NCI-H1436 treated with DMSO at 0.1 percent for 48 hours (cell line): ENCODE data around the gene ANKRD34A.

Experiments used
- DNase-seq: peaks from one replicate; lab custom pipeline; 2025; lab: John Stamatoyannopoulos, UW

The ANKRD34A gene

DNA sequence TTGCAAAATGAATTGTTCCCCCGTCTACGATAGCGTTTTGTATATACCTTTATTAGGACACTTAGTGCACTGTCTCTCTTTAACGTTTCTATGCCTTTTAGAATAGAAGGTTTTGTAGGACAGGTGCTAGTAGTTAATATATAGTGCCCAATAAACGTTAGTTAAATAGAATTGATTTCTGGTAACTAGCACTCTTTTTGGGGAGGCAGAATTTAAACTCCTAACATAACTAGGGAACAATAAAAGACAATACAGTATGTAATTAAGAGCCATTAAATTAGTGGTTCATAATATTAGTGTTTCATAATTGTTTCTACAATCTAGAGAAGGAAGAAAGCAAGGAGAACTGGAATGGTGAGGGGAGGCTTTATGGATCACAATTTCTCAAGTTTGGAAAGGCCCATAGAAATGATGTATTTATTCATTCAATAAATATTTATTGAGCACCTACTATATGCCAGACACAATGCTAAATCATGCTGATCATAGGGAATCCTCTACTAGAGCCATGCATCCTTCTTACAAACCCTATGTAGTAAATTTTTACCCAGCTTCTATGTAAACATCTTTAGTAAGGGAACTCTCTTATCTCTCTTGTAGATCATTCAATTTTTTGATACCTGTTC, 857 bp upstream of the ANKRD34A start:
- DNase-seq, result no peak

DNA sequence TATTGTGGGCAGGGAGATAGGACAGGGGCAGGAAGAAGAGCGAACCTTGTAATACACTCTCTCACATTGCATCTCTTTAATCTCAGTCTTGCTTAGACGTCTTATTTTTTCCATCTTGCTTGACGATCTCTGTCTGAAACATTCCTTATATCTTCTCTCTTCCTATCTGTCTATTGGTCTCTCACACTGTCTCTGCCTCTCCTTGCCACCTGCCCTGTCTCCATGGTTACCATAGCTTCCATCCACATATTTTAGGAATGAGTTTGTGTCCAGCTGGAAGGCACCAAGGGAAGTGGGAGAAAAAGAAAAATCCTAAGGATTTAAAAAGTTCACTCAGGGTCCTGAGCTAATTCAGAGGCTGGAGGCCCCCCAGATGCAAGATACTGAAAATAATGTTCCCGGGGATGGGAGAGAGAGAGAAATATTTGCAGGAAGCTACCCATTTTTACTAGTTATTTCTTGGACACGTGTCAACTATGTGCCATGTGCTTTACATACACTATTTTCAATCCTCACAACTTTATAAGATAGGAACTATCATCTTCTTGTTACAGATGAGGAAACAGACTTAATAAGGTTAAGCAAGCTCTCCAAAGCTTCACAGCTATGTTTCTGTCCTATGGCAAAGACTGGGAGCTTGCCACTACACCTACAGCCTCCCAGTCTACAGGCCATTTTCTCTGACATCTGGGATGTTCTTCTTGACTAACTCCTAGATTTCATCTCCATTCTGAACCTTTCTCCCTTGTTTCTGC, 933 bp downstream of the ANKRD34A start:
- no peak for DNase-seq

DNA sequence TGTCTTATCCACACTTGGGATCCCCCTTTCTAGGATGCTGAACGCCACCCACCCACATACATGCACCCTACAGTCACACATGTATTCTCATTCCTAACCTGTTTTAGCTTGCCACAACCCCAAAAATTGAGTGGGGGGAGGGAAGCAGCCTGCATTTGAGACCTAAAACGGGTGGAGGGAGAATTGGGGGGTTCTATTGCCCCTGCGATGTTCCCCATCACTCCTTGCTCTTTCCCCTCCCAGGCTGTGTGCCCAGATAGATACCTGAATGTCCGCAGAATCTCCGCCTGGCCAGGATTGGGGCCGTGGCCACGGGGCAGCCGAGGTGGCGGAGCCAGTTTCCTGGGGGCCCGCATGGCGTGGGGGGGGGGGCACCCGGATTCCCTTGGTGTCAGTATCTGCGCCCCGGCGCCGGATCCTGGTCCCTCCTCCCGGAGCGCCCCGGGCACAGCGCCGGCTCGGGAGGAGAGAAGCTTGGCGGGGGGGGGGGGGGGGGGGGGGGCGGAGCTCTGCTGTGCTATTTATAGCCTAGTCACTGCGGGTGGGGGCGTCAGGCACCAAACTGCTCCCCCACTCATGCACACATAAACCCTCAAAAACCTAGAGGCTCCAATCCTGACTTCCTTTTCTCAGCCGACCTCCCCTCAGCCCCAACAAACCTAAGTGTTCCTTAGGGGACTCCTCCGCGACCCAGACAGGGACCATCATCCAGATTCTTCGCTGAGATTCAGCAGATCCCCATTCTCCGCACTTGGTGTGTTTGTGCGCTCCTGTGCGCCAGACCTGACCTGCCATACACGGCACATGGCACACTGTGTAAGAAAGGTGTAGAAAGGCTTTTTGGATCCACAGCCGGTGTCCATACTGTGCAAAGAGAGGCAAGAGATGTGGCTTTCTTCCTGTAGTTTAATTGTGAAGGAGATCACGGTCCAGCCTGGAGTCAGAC, 1.9 kb downstream of the ANKRD34A start:
- DNase-seq, result no peak

DNA sequence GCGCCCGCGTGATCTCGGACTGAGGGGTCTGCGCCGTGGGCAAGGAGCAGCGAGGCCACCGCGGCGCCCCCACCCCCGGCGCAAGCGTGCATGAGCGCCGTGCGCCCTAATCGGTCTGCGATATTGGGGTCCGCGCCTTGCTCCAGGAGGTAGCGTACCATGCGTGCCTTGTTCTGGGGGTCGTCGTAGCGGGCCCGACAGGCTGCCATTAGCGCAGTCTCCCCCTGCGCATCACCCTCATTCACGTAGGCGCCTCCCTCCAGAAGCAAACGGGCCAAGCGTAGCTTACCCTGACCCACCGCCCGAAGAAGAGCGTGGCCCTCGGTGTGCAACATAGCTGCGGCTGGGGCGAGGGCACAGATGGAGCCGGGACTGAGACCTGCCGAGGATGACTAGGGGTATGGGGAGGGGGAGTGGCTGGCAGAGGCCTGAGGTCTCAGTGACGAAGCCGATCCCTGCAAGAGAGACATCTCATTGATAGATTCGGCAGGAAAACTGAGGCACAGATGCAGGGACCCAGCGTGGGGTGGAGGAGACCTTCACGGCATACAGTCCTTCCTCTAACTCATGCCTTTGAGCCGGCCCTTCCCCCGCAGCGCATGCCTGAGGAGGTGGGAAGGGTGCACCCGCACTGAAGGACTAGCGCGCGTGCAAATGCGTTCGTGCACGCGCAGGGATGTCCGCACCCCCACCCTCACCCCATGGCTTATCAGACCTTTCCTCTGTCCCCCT, 2.8 kb downstream of the ANKRD34A start:
- DNase-seq, result no peak

DNA sequence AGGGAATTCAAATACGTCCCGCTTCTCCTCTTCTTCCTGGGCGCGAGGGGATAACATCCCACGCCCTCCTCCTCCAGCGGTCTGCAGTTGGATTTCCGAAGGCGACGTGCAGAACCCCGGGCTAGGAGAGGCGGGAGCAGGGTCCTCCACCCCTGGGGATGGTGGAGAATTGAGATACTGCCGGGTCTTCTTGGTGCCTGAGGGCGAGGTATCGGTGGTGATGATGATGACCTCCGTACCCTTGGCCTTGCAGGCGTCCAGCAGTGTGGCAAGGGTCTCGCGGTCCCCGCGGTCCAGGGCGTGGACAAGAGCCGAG, 3.3 kb downstream of the ANKRD34A start:
- DNase-seq, result no peak

DNA sequence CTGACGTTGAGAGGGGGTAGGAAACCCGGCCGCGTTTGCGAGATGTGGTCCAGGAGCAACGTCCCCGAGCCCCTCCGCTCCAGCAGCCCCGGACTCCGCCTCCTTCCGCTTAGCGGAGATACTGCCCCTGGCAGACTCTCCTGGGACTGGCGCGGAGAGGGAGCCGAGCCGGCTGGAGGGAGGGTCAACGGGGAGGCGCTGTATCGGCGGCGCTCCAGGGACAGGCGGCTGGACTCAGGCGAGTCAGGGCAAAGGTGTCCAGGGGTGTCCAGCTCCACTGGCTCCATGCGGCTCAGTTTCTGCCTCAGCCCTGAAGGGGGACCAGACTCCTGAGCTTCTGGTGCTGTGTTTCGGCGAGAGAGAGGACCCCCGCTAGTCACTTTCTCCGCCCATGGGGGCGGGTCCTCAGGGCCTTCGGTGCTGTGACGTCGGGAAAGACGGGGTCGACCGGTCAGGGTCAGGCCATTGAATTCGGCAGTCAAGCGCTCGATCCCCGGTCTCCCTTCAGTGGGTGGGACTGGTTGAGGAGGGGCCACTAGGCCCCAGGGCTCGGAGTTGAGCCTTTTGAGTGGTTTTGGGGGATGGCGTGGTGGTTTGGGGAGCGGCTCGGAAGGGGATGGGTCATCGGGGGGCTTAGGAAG, 3.8 kb downstream of the ANKRD34A start:
- DNase-seq, result no peak

DNA sequence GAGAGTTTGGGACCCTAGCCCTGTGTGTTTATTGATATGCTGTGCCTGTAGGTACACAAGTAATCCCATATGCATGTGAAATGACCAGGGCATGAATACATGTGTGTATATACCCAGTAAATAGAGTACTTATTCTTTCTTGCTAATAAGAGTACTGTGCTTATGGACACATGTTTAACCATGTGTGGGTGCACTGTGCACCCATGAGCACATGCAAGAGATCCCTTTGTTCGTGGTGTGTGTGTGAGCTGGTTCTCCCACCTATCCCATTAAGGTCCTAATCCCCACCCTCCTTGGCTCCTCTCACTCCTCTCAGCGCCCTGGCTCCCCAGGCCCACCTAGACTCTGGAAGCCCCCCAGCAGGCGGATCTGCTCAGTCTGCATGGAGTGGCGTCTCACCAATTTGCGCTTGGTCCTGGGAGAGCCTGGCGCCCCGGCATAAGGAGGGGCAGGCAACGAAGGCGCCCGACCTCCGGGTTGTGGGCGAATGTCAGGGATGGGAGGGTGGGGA, 4.4 kb downstream of the ANKRD34A start:
- no peak for DNase-seq

DNA sequence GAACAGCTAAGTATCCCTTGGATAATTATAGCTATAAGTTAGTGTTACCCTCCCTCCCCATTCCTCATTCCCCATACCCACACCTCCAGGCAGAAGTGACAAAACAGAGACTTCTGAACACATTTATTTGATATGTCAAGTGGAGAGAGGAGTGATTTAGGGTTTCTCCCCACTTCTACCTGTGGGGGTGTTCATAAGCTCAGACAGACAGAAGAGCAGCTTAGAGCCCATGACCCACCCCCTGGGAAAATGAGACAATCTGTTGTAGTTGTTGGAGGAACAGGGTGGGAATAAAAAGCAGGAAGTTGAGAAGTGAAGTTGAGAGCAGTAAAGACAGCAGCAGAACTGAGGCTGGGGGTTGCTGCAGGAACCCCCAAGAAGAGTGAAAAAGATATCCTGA, 5.0 kb downstream of the ANKRD34A start:
- DNase-seq, result no peak

DNA sequence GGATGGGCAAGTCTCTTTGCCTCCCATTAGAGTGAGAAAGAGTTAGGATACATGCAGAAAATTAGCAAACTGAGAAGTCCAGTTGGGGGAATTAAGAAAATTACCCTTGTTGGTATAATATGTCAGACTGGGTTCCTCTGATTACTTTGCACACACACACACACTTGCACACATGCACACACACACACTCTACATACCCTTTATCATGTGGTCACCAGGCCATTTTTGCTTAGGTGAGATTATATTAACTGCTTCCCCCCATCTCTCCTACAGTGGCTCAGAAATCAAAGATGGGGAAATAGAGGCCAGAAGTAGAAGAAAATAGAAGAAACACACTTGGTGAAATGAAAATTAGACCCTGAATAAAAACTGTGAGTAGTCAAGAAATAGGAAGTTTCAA, 5.6 kb downstream of the ANKRD34A start:
- DNase-seq, result no peak

DNA sequence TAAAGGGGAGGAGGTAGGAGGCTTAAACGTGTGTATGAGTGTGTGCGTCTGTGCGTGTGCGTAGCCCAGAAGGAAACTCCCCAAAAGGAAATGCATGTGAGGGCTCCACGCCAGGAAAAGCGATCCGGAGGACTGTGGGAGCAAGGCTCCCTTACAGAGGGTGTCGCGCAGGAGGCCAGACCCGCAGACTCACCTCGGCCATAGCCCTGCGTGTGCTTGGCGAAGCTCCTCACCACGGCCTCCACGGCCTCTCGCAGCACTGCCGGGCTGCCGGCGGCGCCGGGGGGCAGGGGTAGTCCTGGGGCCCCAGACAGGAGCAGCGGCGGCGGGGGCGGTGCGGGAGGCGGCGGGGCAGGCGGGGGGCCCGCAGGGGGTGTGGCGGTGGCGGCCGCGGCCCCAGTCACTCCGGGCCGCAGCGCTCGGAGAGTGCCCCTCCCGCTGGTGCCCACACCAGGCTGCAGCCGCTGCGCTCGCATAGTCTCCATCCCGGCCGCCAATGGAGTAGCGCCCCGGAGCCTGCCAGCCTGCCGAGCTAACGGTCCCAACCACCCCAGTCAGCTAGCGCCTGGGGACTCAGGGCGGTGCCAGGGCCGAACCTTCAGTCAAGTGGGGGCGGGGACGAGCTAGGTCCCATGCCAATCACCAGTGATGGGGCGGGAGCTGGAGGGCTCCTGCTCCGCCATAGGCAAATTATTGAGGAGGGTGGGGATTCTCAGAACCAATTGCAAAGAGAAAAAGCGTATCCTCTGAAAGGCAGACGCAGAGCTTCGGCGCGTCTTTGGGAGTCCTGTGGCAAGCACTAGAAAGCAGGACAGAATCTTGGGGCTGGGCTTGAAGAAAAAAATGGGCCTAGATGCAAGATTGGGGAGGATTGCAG, 6.7 kb downstream of the ANKRD34A start, which contains the start of gene LIX1L:
Gene LIX1L, minus strand, starts transcription at position 575 of the 877 bp plus-strand sequence. Its CDS starts 90 bp downstream, at position 485.
- peak; percentile 86 for DNase-seq

DNA sequence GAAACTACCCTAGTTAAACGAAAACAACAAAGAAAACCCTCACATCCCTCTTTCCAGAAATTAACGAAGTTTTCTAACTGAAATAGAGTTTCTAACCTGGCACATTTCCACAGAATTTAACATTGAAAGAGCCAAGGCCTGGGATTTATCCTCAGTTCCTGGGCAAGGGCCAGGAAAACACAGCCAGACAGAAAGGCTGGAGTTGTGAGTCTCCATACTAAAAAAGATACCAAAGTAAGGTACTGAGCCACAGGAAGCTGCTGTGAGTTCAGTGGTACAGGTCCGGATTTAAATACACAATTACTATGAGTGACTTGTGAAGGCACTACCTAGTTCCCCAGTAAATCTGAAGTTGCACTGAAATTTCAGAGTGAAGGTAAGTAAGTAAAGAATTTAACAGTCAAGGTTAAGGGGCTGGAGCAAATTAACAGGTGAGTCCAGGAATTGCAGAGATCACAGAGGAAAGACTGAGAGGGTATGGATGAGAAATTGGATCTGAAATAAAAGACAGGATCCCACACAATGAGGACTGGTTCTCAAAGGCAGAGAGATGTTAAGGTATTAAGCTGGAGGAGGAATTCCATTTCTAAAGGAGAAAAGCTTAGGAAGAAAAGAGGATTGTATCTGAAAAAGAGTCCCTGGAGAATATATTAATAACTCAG, 7.5 kb downstream of the ANKRD34A start:
- no peak for DNase-seq

DNA sequence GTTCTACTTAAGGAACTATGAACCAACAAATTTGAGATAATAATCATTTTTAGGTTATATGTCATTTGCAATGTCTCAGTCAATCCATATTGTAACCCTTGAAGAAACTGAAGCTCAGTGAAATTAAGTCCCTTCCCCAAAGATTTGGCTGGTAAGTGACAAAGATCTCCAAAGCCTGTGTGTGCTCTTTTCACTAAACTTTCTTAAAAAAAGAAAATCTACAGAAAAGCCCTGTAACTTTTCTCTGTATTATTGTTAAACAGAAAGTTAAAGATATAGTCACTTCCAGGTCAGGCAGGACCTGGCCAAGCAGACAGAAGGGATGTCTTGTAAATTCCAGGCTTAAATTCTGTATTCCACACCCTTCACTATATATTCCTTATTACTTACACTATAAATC, 8.0 kb downstream of the ANKRD34A start:
- DNase-seq, result no peak

DNA sequence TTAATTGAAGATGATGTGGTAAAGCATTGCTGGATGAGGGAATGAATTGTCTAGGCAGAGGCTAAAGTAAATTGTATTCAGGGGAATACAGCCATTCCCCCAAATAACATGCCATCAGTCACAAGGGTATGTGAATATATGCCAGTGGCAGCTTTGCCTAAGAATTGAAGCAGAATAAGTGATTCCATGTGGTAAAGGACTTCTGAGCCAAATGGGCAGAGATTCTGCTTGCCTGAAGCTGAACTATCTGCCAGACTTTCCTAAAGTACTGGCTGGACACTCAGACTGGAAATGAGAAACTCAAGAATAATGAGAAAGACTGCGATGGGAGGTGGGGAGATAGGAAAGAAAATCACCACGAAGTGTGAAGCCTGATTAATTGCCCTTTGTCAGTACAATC, 8.9 kb downstream of the ANKRD34A start:
- DNase-seq, result no peak

DNA sequence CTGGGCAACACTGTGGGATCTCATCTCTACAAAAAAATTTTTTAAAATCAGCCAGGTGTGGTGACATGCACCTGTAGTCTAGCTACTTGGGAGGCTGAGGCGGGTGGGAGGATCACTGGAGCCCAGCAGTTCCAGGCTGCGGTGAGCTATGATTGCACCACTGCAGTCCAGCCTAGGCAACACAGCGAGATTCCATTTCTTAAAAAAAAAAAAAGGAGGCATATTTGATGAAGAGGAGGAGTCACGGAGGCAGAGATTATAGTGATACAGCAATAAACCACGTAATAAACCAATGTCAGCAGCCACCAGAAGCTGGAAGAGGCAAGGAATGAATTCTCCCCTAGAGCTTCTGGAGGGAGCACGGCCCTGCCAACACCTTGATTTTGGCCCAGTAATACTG, 10.5 kb downstream of the ANKRD34A start:
- DNase-seq, result no peak

DNA sequence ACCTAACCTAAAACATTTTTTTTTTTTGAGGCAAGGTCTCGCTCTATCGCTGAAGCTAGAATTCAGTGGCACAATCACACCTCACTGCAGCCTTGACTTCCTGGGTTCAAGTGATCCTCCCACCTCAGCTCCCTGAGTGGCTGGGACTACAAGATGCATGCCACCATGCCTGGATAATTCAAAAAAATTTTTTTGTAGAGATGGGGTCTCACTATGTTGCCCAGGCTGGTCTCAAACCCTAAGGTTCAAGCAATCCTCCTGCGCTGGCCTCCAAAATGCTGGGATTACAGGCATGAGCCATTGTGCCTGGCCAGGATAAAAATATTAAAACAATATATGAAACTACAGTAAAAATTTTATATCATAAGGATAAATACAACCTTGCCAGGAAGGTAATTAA, 11.5 kb downstream of the ANKRD34A start:
- no peak for DNase-seq

DNA sequence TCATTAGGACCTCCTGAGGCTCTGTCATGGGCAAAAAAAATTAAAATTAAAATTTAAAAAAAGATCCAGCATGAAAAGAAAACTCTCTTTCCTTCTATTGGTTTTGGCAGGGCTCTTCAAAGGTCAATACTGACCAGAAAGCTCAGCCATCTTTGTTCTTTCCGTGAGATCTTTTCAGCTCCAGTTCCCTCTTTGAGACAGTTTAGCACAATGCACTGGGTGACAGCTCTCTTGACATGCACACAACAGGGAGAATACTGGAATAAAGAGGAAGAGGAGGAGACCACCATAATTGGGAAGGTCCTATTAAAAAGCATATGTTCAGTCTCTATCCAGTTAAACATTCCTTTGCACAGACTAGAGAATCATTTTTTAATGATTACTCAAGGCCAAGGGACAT, 12.8 kb downstream of the ANKRD34A start:
- DNase-seq, result no peak

DNA sequence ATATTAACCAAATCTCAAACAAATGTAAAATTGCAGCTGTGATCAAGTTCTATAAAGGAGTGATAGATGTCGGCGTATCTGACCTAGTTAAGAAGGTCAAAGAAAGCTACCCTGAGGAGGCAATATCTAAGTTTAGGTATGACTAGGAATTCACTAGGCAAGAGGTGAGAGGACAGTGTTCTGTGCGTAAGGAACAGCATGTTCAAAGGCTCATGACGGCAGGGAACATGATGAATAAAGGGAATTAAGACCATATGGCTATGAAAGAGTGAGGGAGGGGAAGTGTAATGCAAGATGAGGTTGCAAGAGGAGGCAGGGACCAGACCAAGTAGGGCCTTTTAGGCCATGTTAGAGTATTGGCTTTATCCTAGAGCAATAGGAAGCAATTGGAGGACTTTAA, 15.2 kb downstream of the ANKRD34A start:
- DNase-seq, result no peak

DNA sequence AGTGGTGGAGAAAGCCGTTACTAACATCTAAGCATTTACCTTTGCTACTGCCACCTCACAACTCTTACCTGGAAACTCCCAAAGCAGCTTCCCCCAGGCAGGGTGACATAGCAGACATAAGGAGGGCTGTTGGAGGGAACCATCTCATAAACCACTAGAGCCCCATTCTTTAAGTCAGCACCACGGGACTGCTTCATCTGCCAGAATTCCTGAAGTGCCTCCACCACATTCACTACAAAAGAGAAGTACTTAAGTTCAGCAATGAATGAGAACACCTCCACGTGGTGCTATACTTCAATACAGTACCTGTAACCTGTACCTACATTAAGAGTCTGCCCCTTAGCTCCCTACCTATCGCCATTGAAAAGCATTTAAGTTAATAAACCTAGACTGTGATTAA, 16.8 kb downstream of the ANKRD34A start:
- DNase-seq, result no peak

DNA sequence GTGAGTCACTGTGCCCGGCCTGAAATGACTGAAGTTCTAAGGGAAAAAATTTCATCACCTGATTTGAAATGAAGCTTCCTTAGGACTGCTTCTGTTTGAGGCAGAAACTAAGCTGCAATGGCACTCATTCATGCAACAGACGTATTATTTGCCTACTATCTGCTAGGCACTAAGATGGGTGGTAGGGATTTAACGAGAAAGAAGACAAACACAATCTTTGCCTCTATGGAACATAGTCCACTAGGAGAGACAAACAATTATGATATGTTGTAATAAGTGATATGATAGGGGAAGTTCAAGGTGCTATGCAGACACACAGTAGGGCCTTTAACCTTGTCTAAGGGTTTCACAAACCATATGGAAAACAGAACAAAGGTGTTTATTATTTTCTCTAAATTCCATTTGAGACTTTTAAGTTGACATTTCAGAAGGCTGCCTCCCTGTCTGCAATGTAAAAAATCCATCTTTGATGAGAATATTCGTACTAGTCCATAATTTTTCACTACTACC, 17.8 kb downstream of the ANKRD34A start:
- no peak for DNase-seq

DNA sequence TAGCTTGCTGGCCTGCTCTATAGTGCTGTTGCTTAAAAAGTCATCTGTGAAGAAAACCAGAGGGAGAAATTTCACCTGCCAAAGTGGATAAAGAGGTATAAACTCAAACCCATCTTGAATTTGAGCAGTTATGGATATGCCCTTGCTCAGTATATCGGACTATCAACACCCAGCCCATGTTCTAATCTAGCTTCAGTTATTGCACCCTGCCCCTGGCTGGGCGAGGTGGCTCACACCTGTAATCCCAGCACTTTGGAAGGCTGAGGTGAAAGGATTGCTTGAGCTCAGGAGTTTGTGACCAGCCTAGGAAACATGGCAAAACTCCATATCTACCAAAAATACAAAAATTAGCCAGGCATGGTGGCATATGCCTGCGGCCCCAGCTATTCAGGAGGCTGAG, 19.8 kb downstream of the ANKRD34A start:
- no peak for DNase-seq
